IgD-negative memory B cell (primary cell): Measurements from ENCODE around the gene BPIFA3. TPM values are rescaled to one million over a fixed set of nuclear protein-coding genes. Genes with fewer than 3 reads are reported as not detected.

Source experiments
- H3K27ac Mint-ChIP-seq, 3 donors: one replicate each; pipeline ENCODE4 v1.8.0; 2020 to 2022; ENCODE audit warnings: mild to moderate bottlenecking in 3 of 3, mixed read lengths in 3 of 3, moderate library complexity in 1 of 3
- H3K27me3 Mint-ChIP-seq: one replicate; pipeline ENCODE4 v1.8.0; 2021; ENCODE audit warnings: mixed read lengths
- H3K36me3 Mint-ChIP-seq: one replicate; pipeline ENCODE4 v1.8.0; 2020; ENCODE audit warnings: mild to moderate bottlenecking, mixed read lengths
- H3K4me1 Mint-ChIP-seq, 3 donors: one replicate each; pipeline ENCODE4 v1.8.0; 2020 to 2022; ENCODE audit warnings: mixed read lengths in 3 of 3, mild to moderate bottlenecking in 1 of 3
- H3K4me3 Mint-ChIP-seq, 4 donors: one replicate each; pipeline ENCODE4 v1.8.0; 2020 to 2022; ENCODE audit warnings: mild to moderate bottlenecking in 4 of 4, mixed read lengths in 4 of 4, moderate library complexity in 3 of 4
- H3K9me3 Mint-ChIP-seq, 3 donors: one replicate each; pipeline ENCODE4 v1.8.0; 2020 to 2021; ENCODE audit warnings: mixed read lengths in 3 of 3, mild to moderate bottlenecking in 1 of 3
- polyA plus RNA-seq: library from polyadenylated mRNA; unstranded; fragments of 300-500 nt; fragmentation: Illumina TruSeq; gene quantifications from one replicate; pipeline ENCODE4 v1.2.3, GENCODE V29; 2021

Gene BPIFA3
- polyA plus RNA-seq, 1 donor from 2014 or later = not detected

DNA sequence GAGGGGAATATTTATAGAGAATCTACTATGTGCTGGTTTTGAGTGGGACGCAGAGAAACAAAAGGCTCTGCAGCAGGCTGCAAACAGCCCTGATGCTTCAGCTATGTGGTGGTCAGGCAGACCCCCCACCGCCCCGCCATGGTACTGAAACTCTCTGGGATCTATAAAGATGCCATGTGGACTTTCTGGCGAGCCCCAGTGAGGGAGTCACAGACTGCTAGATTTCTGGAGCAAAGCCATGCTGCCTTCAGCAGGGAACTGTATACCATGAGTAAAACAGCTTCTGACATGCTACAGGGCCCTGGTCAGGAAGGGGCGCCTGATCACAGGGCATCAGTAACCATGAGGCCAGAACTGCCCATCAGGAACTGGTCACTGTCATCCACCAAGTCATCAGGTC is 46.6 kb downstream of the BPIFA3 start:
- no peak overlapping the region for H3K4me3 Mint-ChIP-seq
- peaks cover 0 to 2% (median 0%) of the 10 kb centered on the region in 3 donors for H3K4me1 Mint-ChIP-seq
- peaks cover 5% of the 10 kb centered on the region for H3K36me3 Mint-ChIP-seq
- peaks cover 28% of the 10 kb centered on the region for H3K27me3 Mint-ChIP-seq
- H3K27ac Mint-ChIP-seq = no peak overlapping the region
- H3K9me3 Mint-ChIP-seq = peaks cover 2 to 7% (median 4%) of the 10 kb centered on the region in 3 donors

DNA sequence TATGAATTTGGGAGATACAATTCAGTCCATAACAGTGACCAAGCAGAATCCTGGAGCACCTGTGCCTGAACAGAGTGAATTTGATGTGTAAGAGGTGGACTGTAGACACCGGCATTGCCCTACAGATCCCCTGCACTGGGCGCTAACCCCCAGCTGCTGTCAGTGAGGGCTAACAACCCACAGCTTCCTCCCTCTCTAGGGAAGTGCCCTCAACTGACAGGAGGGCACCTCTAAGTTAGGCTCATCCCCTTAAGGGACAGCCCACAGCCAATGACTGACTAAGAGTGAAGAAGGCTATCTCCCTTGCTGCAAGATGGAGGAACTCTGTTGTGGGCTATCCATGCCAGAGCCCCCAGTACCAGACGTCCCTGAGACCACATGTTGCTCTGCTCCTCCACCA is 50.5 kb downstream of the BPIFA3 start:
- Mint-ChIP-seq H3K27ac (no peak overlapping the region), H3K27me3 (peaks cover 21% of the 10 kb centered on the region), H3K4me3 (no peak overlapping the region), H3K9me3 (peaks cover 0 to 8% (median 2%) of the 10 kb centered on the region in 3 donors), H3K4me1 (no peaks in the 10 kb centered on the region), H3K36me3 (peaks cover 3% of the 10 kb centered on the region)

DNA sequence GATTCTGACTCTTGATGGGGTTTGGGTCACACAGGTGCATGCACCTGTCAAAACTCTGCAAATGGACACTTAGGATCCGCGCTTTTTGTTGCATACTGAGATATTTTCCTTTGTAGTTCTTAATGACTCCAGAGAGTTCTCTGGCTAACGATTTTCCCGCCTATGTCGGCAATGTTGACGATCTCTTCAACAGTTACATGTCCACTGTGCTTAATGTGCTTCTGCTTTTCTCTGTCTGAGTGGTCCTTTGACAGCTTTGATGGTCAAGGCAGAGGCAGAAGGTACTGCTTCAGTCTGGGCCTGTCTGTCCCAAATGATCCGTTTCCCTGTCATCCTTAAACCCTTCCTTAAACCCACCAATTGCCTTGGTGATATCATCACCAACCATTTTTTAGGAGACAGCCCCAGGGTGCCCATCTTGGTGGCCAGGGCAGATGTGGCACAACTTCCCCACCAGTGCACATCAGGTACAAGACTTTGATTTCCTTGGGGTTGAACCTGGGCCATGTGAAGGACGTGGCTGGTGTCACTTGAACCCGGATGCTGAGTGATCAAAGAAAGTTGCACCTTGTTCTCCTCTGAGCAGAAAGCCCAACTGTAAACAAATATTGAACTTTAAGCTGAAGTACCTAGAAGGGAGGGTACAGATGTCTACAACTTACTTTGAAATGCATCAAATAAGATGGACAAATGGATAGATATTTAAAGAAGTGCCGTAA is 55.2 kb downstream of the BPIFA3 start:
- peak overlapping the region in 1 of 3 donors; percentile 57 for H3K27ac Mint-ChIP-seq
- no peak overlapping the region for H3K4me3 Mint-ChIP-seq
- no peaks in the 10 kb centered on the region for H3K4me1 Mint-ChIP-seq
- peaks cover 3% of the 10 kb centered on the region for H3K36me3 Mint-ChIP-seq
- H3K9me3 Mint-ChIP-seq = peaks cover 0 to 4% (median 0%) of the 10 kb centered on the region in 3 donors
- peaks cover 11% of the 10 kb centered on the region for H3K27me3 Mint-ChIP-seq

DNA sequence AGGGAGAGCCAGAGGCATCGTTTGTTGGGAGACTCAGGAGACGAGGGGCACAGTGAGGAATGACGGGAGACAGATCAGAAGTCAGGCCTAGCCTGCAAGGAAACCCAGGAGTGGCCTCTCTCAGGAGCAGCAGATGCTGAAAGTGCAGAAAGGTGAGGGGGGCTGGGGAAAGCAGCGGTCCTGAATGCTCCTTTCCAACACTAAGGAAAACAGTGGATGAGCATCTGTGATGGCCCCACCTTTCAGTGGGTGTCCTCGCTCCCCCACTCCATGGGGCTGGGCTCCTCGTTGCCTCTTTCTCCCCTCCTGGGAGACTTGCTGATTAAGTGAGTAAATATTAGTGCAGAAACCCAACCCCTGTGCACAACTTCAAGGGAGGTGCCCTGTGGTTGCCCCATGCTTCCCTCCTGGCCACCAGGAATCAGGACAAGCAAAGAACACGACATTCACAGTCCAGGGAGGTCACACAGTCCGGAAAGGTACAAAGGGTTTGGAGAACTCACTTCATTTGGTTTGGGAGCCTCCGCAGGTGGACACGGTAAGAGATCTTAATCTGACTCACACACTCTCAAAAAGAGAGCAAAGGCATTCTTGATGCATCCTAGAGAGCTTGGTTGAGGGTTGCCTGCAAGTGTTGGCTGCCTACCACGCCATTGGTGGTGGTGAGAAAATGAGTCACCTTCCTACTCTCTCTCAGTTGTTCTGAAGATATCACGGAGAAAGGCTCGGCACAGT is 56.1 kb downstream of the BPIFA3 start:
- Mint-ChIP-seq H3K9me3 (peaks cover 0 to 1% (median 0%) of the 10 kb centered on the region in 3 donors), H3K4me3 (no peak overlapping the region), H3K27me3 (peaks cover 5% of the 10 kb centered on the region), H3K27ac (no peak overlapping the region), H3K4me1 (no peaks in the 10 kb centered on the region), H3K36me3 (no peaks in the 10 kb centered on the region)

DNA sequence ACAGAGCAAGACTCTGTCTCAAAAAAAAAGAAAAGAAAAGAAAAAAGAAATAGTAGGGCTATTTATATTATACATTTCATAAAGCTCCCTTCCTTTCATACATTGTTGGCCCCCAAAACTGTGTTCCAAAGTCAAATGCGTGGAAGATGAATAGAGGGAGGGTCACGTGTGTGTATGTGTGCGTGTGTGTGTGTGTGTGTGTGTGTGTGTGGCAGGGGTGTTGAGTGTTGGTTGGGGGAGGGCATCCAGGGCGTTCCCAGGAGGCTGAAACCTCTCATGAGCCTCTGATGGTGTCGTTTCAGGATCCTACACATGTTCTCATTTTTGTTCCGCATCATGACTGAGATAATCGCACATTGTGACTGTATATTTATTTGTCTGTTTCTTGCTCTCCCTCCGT is 58.1 kb downstream of the BPIFA3 start:
- Mint-ChIP-seq H3K4me3 (no peak overlapping the region), H3K27ac (no peak overlapping the region), H3K36me3 (no peaks in the 10 kb centered on the region), H3K9me3 (peaks cover 0 to 1% (median 0%) of the 10 kb centered on the region in 3 donors), H3K27me3 (peaks cover 7% of the 10 kb centered on the region), H3K4me1 (no peaks in the 10 kb centered on the region)

DNA sequence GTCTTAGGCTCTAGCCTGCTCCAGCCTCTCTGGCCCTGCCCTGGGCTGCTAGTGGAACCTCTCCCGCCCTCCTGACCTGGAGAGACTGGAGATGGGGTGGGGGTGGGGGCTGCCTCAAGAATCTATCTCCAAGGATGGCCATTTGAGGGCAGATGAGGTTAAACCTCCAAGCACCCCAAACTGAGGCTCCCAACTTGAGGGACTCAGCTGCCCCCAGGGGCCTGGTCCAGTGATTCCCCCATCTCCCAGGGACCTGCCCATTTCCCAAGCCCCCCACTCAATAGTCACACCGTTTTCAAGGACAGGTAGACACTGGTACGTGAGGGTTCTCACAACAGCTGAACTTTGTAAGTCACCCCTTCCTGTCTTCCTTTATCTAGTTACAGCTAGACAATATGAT is 58.7 kb downstream of the BPIFA3 start:
- Mint-ChIP-seq H3K36me3 (no peaks in the 10 kb centered on the region), H3K27ac (no peak overlapping the region), H3K27me3 (peaks cover 7% of the 10 kb centered on the region), H3K4me3 (no peak overlapping the region), H3K9me3 (peaks cover 0 to 1% (median 0%) of the 10 kb centered on the region in 3 donors), H3K4me1 (no peaks in the 10 kb centered on the region)

DNA sequence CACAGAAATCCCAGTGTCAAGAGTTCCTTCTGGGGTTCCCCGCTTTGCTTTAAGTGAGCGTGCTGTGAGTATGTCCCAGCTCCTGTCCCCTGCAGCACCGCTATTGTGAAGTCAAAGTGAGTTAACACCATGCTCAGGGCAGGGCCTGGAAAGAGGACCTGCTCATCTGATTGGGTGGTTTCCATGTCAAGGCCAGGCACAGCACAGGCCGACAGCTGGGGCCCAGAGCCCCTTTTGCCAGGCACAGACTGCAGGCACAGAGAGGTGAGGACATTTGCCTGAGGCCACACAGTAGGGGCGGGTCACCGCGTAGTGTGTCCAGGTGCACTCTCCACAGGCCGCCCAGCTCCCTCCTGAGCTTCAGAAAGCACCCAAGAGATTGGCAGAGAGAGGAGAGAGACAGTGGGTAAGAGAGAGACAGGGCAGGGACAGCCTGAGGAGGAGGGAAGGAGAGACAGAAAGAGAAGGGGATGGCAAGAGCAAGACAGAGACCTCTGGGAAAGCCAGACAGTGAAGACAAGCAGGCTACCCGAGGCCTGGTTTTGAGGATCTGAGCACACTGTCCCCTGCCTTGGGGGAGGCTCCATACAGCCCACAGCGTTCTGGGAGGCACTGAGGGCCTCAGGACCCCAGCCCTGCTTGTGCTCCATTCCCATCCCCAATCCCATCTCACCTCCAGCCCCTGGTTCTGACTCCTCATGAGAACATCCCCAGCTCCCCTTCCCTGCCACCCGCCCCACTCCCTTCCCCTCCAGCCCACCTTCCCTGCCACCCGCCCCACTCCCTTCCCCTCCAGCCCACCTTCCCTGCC is 59.4 kb downstream of the BPIFA3 start:
- H3K4me1 Mint-ChIP-seq = no peaks in the 10 kb centered on the region
- peaks cover 6% of the 10 kb centered on the region for H3K27me3 Mint-ChIP-seq
- no peak overlapping the region for H3K4me3 Mint-ChIP-seq
- H3K9me3 Mint-ChIP-seq = no peaks in the 10 kb centered on the region
- H3K27ac Mint-ChIP-seq = no peak overlapping the region
- no peaks in the 10 kb centered on the region for H3K36me3 Mint-ChIP-seq

Other genes with a start within 250 kb of the BPIFA3 start
- gene SUN5, start 212.9 kb upstream of the BPIFA3 start, polyA plus RNA-seq = not detected
- not detected for gene BPIFB2, start 209.6 kb upstream of the BPIFA3 start, polyA plus RNA-seq
- gene BPIFB6, start 185.7 kb upstream of the BPIFA3 start, polyA plus RNA-seq = not detected
- not detected for gene BPIFB3, start 163.4 kb upstream of the BPIFA3 start, polyA plus RNA-seq
- gene BPIFB4, start 137.7 kb upstream of the BPIFA3 start, polyA plus RNA-seq = not detected
- gene BPIFA2, start 49.2 kb upstream of the BPIFA3 start, polyA plus RNA-seq = not detected
- gene BPIFA1, start 18.6 kb downstream of the BPIFA3 start, polyA plus RNA-seq = not detected
- not detected for gene BPIFB1, start 65.9 kb downstream of the BPIFA3 start, polyA plus RNA-seq
- gene CDK5RAP1, start 184.2 kb downstream of the BPIFA3 start, polyA plus RNA-seq = 29.0 TPM
- 13.2 TPM for gene SNTA1, start 226.4 kb downstream of the BPIFA3 start, polyA plus RNA-seq